RWPE2 (cell line): ENCODE results near the gene DTD2.

Source experiments
- ATAC-seq: fragments of 200-7000 bp; cut with Tn5 transposase; 3 replicates; pipeline ENCODE4 v1.9.1; 2021; ENCODE audit warnings: low read depth
- DNase-seq: peaks from one replicate; pipeline ENCODE4 v3.0.0-alpha.2; 2020; ENCODE audit warnings: low spot score
- H3K27ac ChIP-seq: fragments of 450-650 bp; 2 replicates; pipeline ENCODE4 v1.5.1; 2017; ENCODE audit warnings: mild to moderate bottlenecking; ENCODE audit not compliant: poor library complexity, severe bottlenecking
- H3K27me3 ChIP-seq: fragments of 250-450 bp; sonication (Bioruptor Pico); 2 replicates; pipeline ENCODE4 v1.5.1; 2021; ENCODE audit warnings: mild to moderate bottlenecking, moderate library complexity; ENCODE audit not compliant: insufficient read depth, poor library complexity, severe bottlenecking
- H3K36me3 ChIP-seq: fragments of 250-450 bp; sonication (Bioruptor Pico); 2 replicates; pipeline ENCODE4 v1.5.1; 2020; ENCODE audit warnings: low read depth, mild to moderate bottlenecking, moderate library complexity
- H3K4me1 ChIP-seq: fragments of 250-450 bp; sonication (Bioruptor Pico); 2 replicates; pipeline ENCODE4 v1.5.1; 2021; ENCODE audit warnings: mild to moderate bottlenecking, moderate library complexity; ENCODE audit not compliant: insufficient read depth, poor library complexity, severe bottlenecking
- H3K4me3 ChIP-seq: fragments of 250-450 bp; sonication (Bioruptor Pico); 2 replicates; pipeline ENCODE4 v1.5.1; 2021; ENCODE audit warnings: mild to moderate bottlenecking, moderate library complexity; ENCODE audit not compliant: severe bottlenecking
- H3K9me3 ChIP-seq: fragments of 250-450 bp; sonication (Bioruptor Pico); 2 replicates; pipeline ENCODE4 v1.5.1; 2021; ENCODE audit warnings: mild to moderate bottlenecking, moderate library complexity; ENCODE audit not compliant: severe bottlenecking
- CTCF ChIP-seq: fragments of 450-650 bp; IDR thresholded peaks from one replicate; pipeline ENCODE4 v1.5.1; 2017; ENCODE audit warnings: mild to moderate bottlenecking, moderate library complexity; ENCODE audit not compliant: poor library complexity, severe bottlenecking

DTD2 gene

GRCh38 chr14:31435276-31435675, 22.0 kb downstream of the DTD2 start:
- Histone ChIP-seq H3K4me3 (no peak overlapping the region), H3K36me3 (0 out of 2 replicates have a peak, but pooled peaks cover 4% of the 10 kb centered on the region)

GRCh38 chr14:31430634-31431264, 26.6 kb downstream of the DTD2 start:
- no peak for TF ChIP-seq CTCF
- Histone ChIP-seq H3K27me3 (no peaks in the 10 kb centered on the region), H3K4me1 (no peaks in the 10 kb centered on the region), H3K4me3 (no peak overlapping the region), H3K9me3 (no peaks in the 10 kb centered on the region), H3K27ac (no peak overlapping the region), H3K36me3 (0 out of 2 replicates have a peak, but pooled peaks cover 4% of the 10 kb centered on the region)
- ATAC-seq (no peak), DNase-seq (no peak)

More at GRCh38 chr14:31435276-31435675, 22.0 kb downstream of the DTD2 start:
- Histone ChIP-seq H3K4me1 (no peaks in the 10 kb centered on the region), H3K9me3 (no peaks in the 10 kb centered on the region), H3K27ac (no peak overlapping the region), H3K27me3 (no peaks in the 10 kb centered on the region)
- DNase-seq = no peak
- TF ChIP-seq CTCF = no peak
- no peak for ATAC-seq

- no peaks in the 10 kb centered on the region for H3K27me3 ChIP-seq
- H3K4me3 ChIP-seq = no peak overlapping the region
- no peak for TF ChIP-seq CTCF
- no peak overlapping the region for H3K27ac ChIP-seq
- DNase-seq (no peak), ATAC-seq (no peak)
- no peaks in the 10 kb centered on the region for H3K9me3 ChIP-seq
- H3K36me3 ChIP-seq = 0 out of 2 replicates have a peak, but pooled peaks cover 4% of the 10 kb centered on the region
- H3K4me1 ChIP-seq = no peaks in the 10 kb centered on the region
These were observed 27.5 kb downstream of the DTD2 start for GRCh38 chr14:31429791-31430190.

GRCh38 chr14:31428011-31428410, 29.3 kb downstream of the DTD2 start:
- no peak overlapping the region for H3K4me3 ChIP-seq
- H3K4me1 ChIP-seq = no peaks in the 10 kb centered on the region
- H3K27ac ChIP-seq = no peak overlapping the region
- no peak for ATAC-seq
- H3K27me3 ChIP-seq = no peaks in the 10 kb centered on the region
- H3K36me3 ChIP-seq = 0 out of 2 replicates have a peak, but pooled peaks cover 4% of the 10 kb centered on the region
- DNase-seq = no peak
- no peak for TF ChIP-seq CTCF
- H3K9me3 ChIP-seq = no peaks in the 10 kb centered on the region

- no peak for ATAC-seq
- no peak overlapping the region for H3K4me3 ChIP-seq
- H3K27me3 ChIP-seq = no peaks in the 10 kb centered on the region
- H3K27ac ChIP-seq = no peak overlapping the region
- no peak for TF ChIP-seq CTCF
- H3K9me3 ChIP-seq = no peaks in the 10 kb centered on the region
- DNase-seq = no peak
- no peaks in the 10 kb centered on the region for H3K36me3 ChIP-seq
- no peaks in the 10 kb centered on the region for H3K4me1 ChIP-seq
These were observed 30.6 kb downstream of the DTD2 start for GRCh38 chr14:31426663-31427062.
